A673 (cell line): Measurements from ENCODE around the gene LSM6. TPM values are rescaled to one million over a fixed set of nuclear protein-coding genes. Genes with fewer than 3 reads are reported as not detected.

ENCODE experiments used
- BruUV-seq: library from RNA; stranded (reverse); fragments of 400-500 nt; replicated peaks from 2 replicates; lab custom pipeline; 2021; lab: Mats Ljungman, UMichigan
- CTCF ChIA-PET: fragments of 300-600 bp; sonication (Branson Sonifier 250); formaldehyde crosslinking; loops from one replicate; lab custom pipeline; 2022; ENCODE audit warnings: antibody characterized with exemption; lab: Charles Lee
- POLR2A ChIA-PET: fragments of 300-600 bp; sonication (Branson Sonifier 250); formaldehyde crosslinking; loops from one replicate; lab custom pipeline; 2022; ENCODE audit warnings: antibody characterized with exemption; ENCODE audit not compliant: low non-redundant PET; lab: Charles Lee
- DNase-seq: peaks from one replicate; pipeline ENCODE4 v3.0.0-alpha.2; 2015; ENCODE audit warnings: low spot score
- H3K27ac ChIP-seq: fragments of 200-600 bp; sonication (generic); 2 replicates; pipeline ENCODE4 v1.5.1; 2016; ENCODE audit warnings: mixed run types, low read depth, mild to moderate bottlenecking, mixed read lengths, antibody characterized with exemption, low read length; ENCODE audit not compliant: poor library complexity, severe bottlenecking
- H3K27me3 ChIP-seq: fragments of 200-600 bp; sonication (generic); replicated peaks from 2 replicates; pipeline ENCODE4 v1.6.1; 2017; ENCODE audit warnings: mixed run types, low read depth, mild to moderate bottlenecking, mixed read lengths, antibody characterized with exemption, low read length; ENCODE audit not compliant: insufficient read depth, poor library complexity
- H3K36me3 ChIP-seq: fragments of 200-600 bp; sonication (generic); 2 replicates; pipeline ENCODE4 v1.6.1; 2016; ENCODE audit warnings: mixed run types, mild to moderate bottlenecking, mixed read lengths, antibody characterized with exemption, low read length; ENCODE audit not compliant: insufficient read depth, poor library complexity, severe bottlenecking
- H3K4me1 ChIP-seq: fragments of 200-600 bp; sonication (generic); 2 replicates; pipeline ENCODE4 v1.6.1; 2017; ENCODE audit warnings: mixed run types, mild to moderate bottlenecking, mixed read lengths, antibody characterized with exemption, low read length; ENCODE audit not compliant: insufficient read depth, poor library complexity, severe bottlenecking
- H3K4me3 ChIP-seq: fragments of 200-600 bp; sonication (generic); 2 replicates; pipeline ENCODE4 v1.5.1; 2016; ENCODE audit warnings: low read depth, mixed run types, mild to moderate bottlenecking, mixed read lengths, low read length; ENCODE audit not compliant: poor library complexity, severe bottlenecking
- H3K9me3 ChIP-seq: fragments of 200-600 bp; sonication (generic); 2 replicates; pipeline ENCODE4 v1.6.1; 2016; ENCODE audit warnings: mixed run types, low read depth, mild to moderate bottlenecking, mixed read lengths, antibody characterized with exemption, low read length; ENCODE audit not compliant: poor library complexity, severe bottlenecking
- CTCF ChIP-seq: fragments of 300-800, 200-600 bp; sonication (generic); conservative IDR thresholded peaks from 2 replicates; pipeline ENCODE4 v1.5.1; 2017; ENCODE audit warnings: low read depth, mild to moderate bottlenecking, antibody characterized with exemption, low read length, moderate library complexity, mixed read lengths
- EZH2 ChIP-seq: fragments of 200-600 bp; sonication (generic); IDR thresholded peaks from 2 replicates; pipeline ENCODE4 v1.6.1; 2017; ENCODE audit warnings: borderline replicate concordance, low read depth, mild to moderate bottlenecking, mixed read lengths, antibody characterized with exemption, low read length; ENCODE audit not compliant: poor library complexity, severe bottlenecking
- intact Hi-C: fragments of 100-400 bp; cut with micrococcal nuclease; formaldehyde crosslinking; loops from one replicate; pipeline ENCODE4 v1.10.0; 2022; ENCODE audit not compliant: unreplicated experiment
- total RNA-seq: library from RNA; stranded (reverse); gene quantifications from 2 replicates; pipeline ENCODE4 v1.2.3, GENCODE V29; 2021

Gene LSM6
- total RNA-seq, 1 experiment from 2014 or later = 61.7 TPM

GRCh38 chr4:146135941-146136340 lies 39.6 kb upstream of the LSM6 start:
- H3K4me3 ChIP-seq = no peak overlapping the region
- POLR2A ChIA-PET = no interaction called here
- no TSS peak for BruUV-seq
- H3K36me3 ChIP-seq = no peaks in the 10 kb centered on the region
- CTCF ChIA-PET = no interaction called here
- peaks cover 3% of the 10 kb centered on the region for H3K27me3 ChIP-seq
- H3K4me1 ChIP-seq = no peaks in the 10 kb centered on the region
- no peak for TF ChIP-seq CTCF
- no peak for TF ChIP-seq EZH2
- no peaks in the 10 kb centered on the region for H3K9me3 ChIP-seq
- H3K27ac ChIP-seq = no peak overlapping the region
- no peak for DNase-seq
- intact Hi-C loops = no loop called here

- H3K27ac ChIP-seq = no peak overlapping the region
- no peaks in the 10 kb centered on the region for H3K9me3 ChIP-seq
- BruUV-seq = no TSS peak
- ChIA-PET POLR2A (no interaction called here), CTCF (no interaction called here)
- H3K4me3 ChIP-seq = no peak overlapping the region
- no peaks in the 10 kb centered on the region for H3K36me3 ChIP-seq
- TF ChIP-seq CTCF (no peak), EZH2 (no peak)
- H3K27me3 ChIP-seq = peaks cover 3% of the 10 kb centered on the region
- intact Hi-C loops = no loop called here
- no peak for DNase-seq
- H3K4me1 ChIP-seq = no peaks in the 10 kb centered on the region
Observed at GRCh38 chr4:146142768-146143167, 32.8 kb upstream of the LSM6 start.

- no TSS peak for BruUV-seq
- Histone ChIP-seq H3K4me3 (no peak overlapping the region), H3K36me3 (no peaks in the 10 kb centered on the region), H3K27ac (no peak overlapping the region), H3K4me1 (no peaks in the 10 kb centered on the region), H3K9me3 (no peaks in the 10 kb centered on the region), H3K27me3 (peaks cover 3% of the 10 kb centered on the region)
- ChIA-PET POLR2A (no interaction called here), CTCF (no interaction called here)
- intact Hi-C loops = no loop called here
- no peak for TF ChIP-seq CTCF
- no peak for TF ChIP-seq EZH2
- no peak for DNase-seq
Observed at GRCh38 chr4:146143888-146144287, 31.6 kb upstream of the LSM6 start.
